NB4 (cell line): ENCODE measurements around the gene FRMD5.

Experiments used
- CTCF ChIP-seq: IDR thresholded peaks from one replicate; pipeline ENCODE4 v1.5.1; 2012; ENCODE audit warnings: low read depth, low read length
- MAX ChIP-seq: IDR thresholded peaks from 2 replicates; pipeline ENCODE4 v1.6.1; 2011; ENCODE audit warnings: low read depth, low read length
- MYC ChIP-seq: IDR thresholded peaks from 2 replicates; pipeline ENCODE4 v1.6.1; 2011; ENCODE audit warnings: low read depth, low read length
- POLR2A ChIP-seq: IDR thresholded peaks from 2 replicates; pipeline ENCODE4 v1.6.1; 2011; ENCODE audit warnings: mild to moderate bottlenecking; ENCODE audit not compliant: insufficient read length; ENCODE audit errors: extremely low read depth

- TF ChIP-seq MYC (no peak), CTCF (peak; percentile 63), POLR2A (no peak), MAX (no peak)
Observed at GRCh38 chr15:44066211-44066827, 128.8 kb downstream of the FRMD5 start.
